ENCODE measurements around the gene RIPK4. TPM values are rescaled to one million over a fixed set of nuclear protein-coding genes. Genes with fewer than 3 reads are reported as not detected.
A peak's percentile ranks its signal among the peaks of the same experiment; 100 is the strongest.

The RIPK4 gene
- polyA plus RNA-seq, 1 donor (not counting 4 experiments of a cell fraction or from before 2014, with no cell fraction given), result 18.4 TPM

GRCh38 chr21:41754479-41754891 lies 12.4 kb downstream of the RIPK4 start:
- no peak overlapping the region for H3K9ac ChIP-seq (ENCODE audit: control insufficient read depth, extremely low read depth, insufficient read depth, low read length)
- FAIRE-seq, result no peak
- H4K20me1 ChIP-seq (ENCODE audit: control insufficient read depth, extremely low read depth, insufficient read depth, low read length), result peaks cover 81% of the 10 kb centered on the region
- no peaks in the 10 kb centered on the region for H3K27me3 ChIP-seq (ENCODE audit: control insufficient read depth, extremely low read depth, insufficient read depth, low read length)
- H3K4me2 ChIP-seq (ENCODE audit: control insufficient read depth, extremely low read depth, insufficient read depth, low read depth, low read length), result no peak overlapping the region
- H3K27ac ChIP-seq (ENCODE audit: control insufficient read depth, insufficient read depth, low read length), result no peak overlapping the region
- DNase-seq (ENCODE audit: low read depth, low spot score), result no peak
- peaks cover 21% of the 10 kb centered on the region for H3K9me1 ChIP-seq (ENCODE audit: control insufficient read depth, extremely low read depth, insufficient read depth, low read length)
- no peaks in the 10 kb centered on the region for H3K9me3 ChIP-seq (ENCODE audit: control insufficient read depth, low read depth, low read length)
- no peak overlapping the region for H2AFZ ChIP-seq (ENCODE audit: control insufficient read depth, low read length)
- no peak for TF ChIP-seq EZH2 (IDR thresholded peaks at IDR 0.05; ENCODE audit: low read length)
- no peak for TF ChIP-seq CTCF (optimal IDR thresholded peaks at IDR 0.05 in 1 of 3, IDR thresholded peaks at IDR 0.05 in 1 of 3, conservative IDR thresholded peaks at IDR 0.05 in 1 of 3; ENCODE audit: extremely low read depth in 1 of 3, insufficient read depth in 2 of 3, low read length in 3 of 3)
- H3K4me1 ChIP-seq (ENCODE audit: control insufficient read depth, extremely low read depth, insufficient read depth, low read length), result peaks cover 70% of the 10 kb centered on the region
- dilution Hi-C loops (cut with MboI; ENCODE audit: extremely low pct_ligation_motif_present, low sequenced_read_pairs), result no loop called here
- peaks cover 42 to 50% of the 10 kb centered on the region in 2 experiments for H3K36me3 ChIP-seq (ENCODE audit: control insufficient read depth in 2 of 2, extremely low read depth in 1 of 2, insufficient read depth in 2 of 2, low read length in 2 of 2)
- peaks cover 91% of the 10 kb centered on the region for H3K79me2 ChIP-seq (ENCODE audit: control insufficient read depth, insufficient read depth, low read length)
- no peak overlapping the region for H3K4me3 ChIP-seq (ENCODE audit: control insufficient read depth in 2 of 3, extremely low read depth in 1 of 3, insufficient read depth in 2 of 3, low read depth in 1 of 3, low read length in 3 of 3)

- FAIRE-seq, result no peak
- no peak for DNase-seq (ENCODE audit: low read depth, low spot score)
- dilution Hi-C loops (cut with MboI; ENCODE audit: extremely low pct_ligation_motif_present, low sequenced_read_pairs), result no loop called here
Measured at GRCh38 chr21:41753006-41753898, 13.6 kb downstream of the RIPK4 start.

More at GRCh38 chr21:41753006-41753898, 13.6 kb downstream of the RIPK4 start:
- Histone ChIP-seq H3K9me3 (ENCODE audit: control insufficient read depth, low read depth, low read length) (no peaks in the 10 kb centered on the region), H3K36me3 (ENCODE audit: control insufficient read depth in 2 of 2, extremely low read depth in 1 of 2, insufficient read depth in 2 of 2, low read length in 2 of 2) (peaks cover 50 to 59% of the 10 kb centered on the region in 2 experiments), H3K4me2 (ENCODE audit: control insufficient read depth, extremely low read depth, insufficient read depth, low read depth, low read length) (peak overlapping the region; percentile 100), H3K27ac (ENCODE audit: control insufficient read depth, insufficient read depth, low read length) (no peak overlapping the region), H2AFZ (ENCODE audit: control insufficient read depth, low read length) (no peak overlapping the region), H3K27me3 (ENCODE audit: control insufficient read depth, extremely low read depth, insufficient read depth, low read length) (no peaks in the 10 kb centered on the region), H3K79me2 (ENCODE audit: control insufficient read depth, insufficient read depth, low read length) (peaks cover 90% of the 10 kb centered on the region), H3K9ac (ENCODE audit: control insufficient read depth, extremely low read depth, insufficient read depth, low read length) (peak overlapping the region; percentile 39), H3K4me3 (ENCODE audit: control insufficient read depth in 2 of 3, extremely low read depth in 1 of 3, insufficient read depth in 2 of 3, low read depth in 1 of 3, low read length in 3 of 3) (no peak overlapping the region), H4K20me1 (ENCODE audit: control insufficient read depth, extremely low read depth, insufficient read depth, low read length) (peaks cover 69% of the 10 kb centered on the region), H3K4me1 (ENCODE audit: control insufficient read depth, extremely low read depth, insufficient read depth, low read length) (peaks cover 61% of the 10 kb centered on the region), H3K9me1 (ENCODE audit: control insufficient read depth, extremely low read depth, insufficient read depth, low read length) (peaks cover 12% of the 10 kb centered on the region)
- TF ChIP-seq EZH2 (IDR thresholded peaks at IDR 0.05; ENCODE audit: low read length) (no peak), CTCF (optimal IDR thresholded peaks at IDR 0.05 in 1 of 3, IDR thresholded peaks at IDR 0.05 in 1 of 3, conservative IDR thresholded peaks at IDR 0.05 in 1 of 3; ENCODE audit: extremely low read depth in 1 of 3, insufficient read depth in 2 of 3, low read length in 3 of 3) (no peak)
